H9 (cell line): Measurements from ENCODE around the gene FSTL4. TPM values are rescaled to one million over a fixed set of nuclear protein-coding genes. Genes with fewer than 3 reads are reported as not detected.

ENCODE experiments used
- DNase-seq: peaks from one replicate; pipeline ENCODE4 v3.0.0-alpha.2; 2017
- H2AFZ ChIP-seq: one replicate; pipeline ENCODE4 v1.6.1; 2013; ENCODE audit warnings: mild to moderate bottlenecking, low read length, control low read depth, moderate library complexity
- H2AK5ac ChIP-seq: 2 replicates; pipeline ENCODE4 v1.6.1; 2013; ENCODE audit warnings: low read length, control low read depth, mixed read lengths; ENCODE audit not compliant: insufficient read length
- H2BK120ac ChIP-seq: one replicate; pipeline ENCODE4 v1.6.1; 2013; ENCODE audit warnings: low read depth, mild to moderate bottlenecking, low read length, control low read depth, inconsistent platforms; ENCODE audit not compliant: poor library complexity, severe bottlenecking
- H2BK12ac ChIP-seq: 2 replicates; pipeline ENCODE4 v1.6.1; 2013; ENCODE audit warnings: low read length, control low read depth, mixed read lengths, low read depth; ENCODE audit not compliant: insufficient read length
- H2BK15ac ChIP-seq: 2 replicates; pipeline ENCODE4 v1.6.1; 2013; ENCODE audit warnings: low read depth, low read length, control low read depth
- H2BK20ac ChIP-seq: one replicate; pipeline ENCODE4 v1.6.1; 2013; ENCODE audit warnings: low read depth, mild to moderate bottlenecking, low read length, control low read depth, inconsistent platforms; ENCODE audit not compliant: poor library complexity, severe bottlenecking
- H2BK5ac ChIP-seq: 2 replicates; pipeline ENCODE4 v1.6.1; 2013; ENCODE audit warnings: low read length, control low read depth, mixed read lengths; ENCODE audit not compliant: insufficient read length
- H3K14ac ChIP-seq: 2 replicates; pipeline ENCODE4 v1.6.1; 2013; ENCODE audit warnings: low read length, control low read depth; ENCODE audit not compliant: insufficient read depth
- H3K18ac ChIP-seq: 2 replicates; pipeline ENCODE4 v1.6.1; 2013; ENCODE audit warnings: low read depth, mild to moderate bottlenecking, mixed read lengths, low read length, control low read depth; ENCODE audit not compliant: insufficient read length
- H3K23ac ChIP-seq: 2 replicates; pipeline ENCODE4 v1.6.1; 2013; ENCODE audit warnings: low read length, control low read depth, mixed read lengths, low read depth; ENCODE audit not compliant: insufficient read length
- H3K23me2 ChIP-seq: 2 replicates; pipeline ENCODE4 v1.6.1; 2013; ENCODE audit warnings: low read depth, mild to moderate bottlenecking, mixed read lengths, low read length, control low read depth; ENCODE audit not compliant: insufficient read length, poor library complexity, severe bottlenecking
- H3K27ac ChIP-seq: 2 replicates; pipeline ENCODE4 v1.5.1; 2013; ENCODE audit warnings: low read length, control low read depth, mixed read lengths, low read depth; ENCODE audit not compliant: insufficient read length
- H3K27me3 ChIP-seq: 2 replicates; pipeline ENCODE4 v1.6.1; 2013; ENCODE audit warnings: low read length, control low read depth, inconsistent platforms; ENCODE audit not compliant: insufficient read depth
- H3K4ac ChIP-seq: 2 replicates; pipeline ENCODE4 v1.6.1; 2013; ENCODE audit warnings: low read depth, mild to moderate bottlenecking, control low read depth, inconsistent platforms, low read length, moderate library complexity
- H3K4me1 ChIP-seq: 2 replicates; pipeline ENCODE4 v1.6.1; 2013; ENCODE audit warnings: low read length, control low read depth, inconsistent platforms; ENCODE audit not compliant: insufficient read depth
- H3K4me2 ChIP-seq: 2 replicates; pipeline ENCODE4 v1.6.1; 2013; ENCODE audit warnings: low read length, control low read depth, mixed read lengths; ENCODE audit not compliant: insufficient read length, insufficient read depth
- H3K56ac ChIP-seq: 2 replicates; pipeline ENCODE4 v1.6.1; 2013; ENCODE audit warnings: low read depth, mild to moderate bottlenecking, mixed read lengths, low read length, control low read depth; ENCODE audit not compliant: insufficient read length
- H3K79me1 ChIP-seq: 2 replicates; pipeline ENCODE4 v1.6.1; 2013; ENCODE audit warnings: low read depth, mild to moderate bottlenecking, moderate library complexity, low read length, control low read depth, inconsistent platforms; ENCODE audit not compliant: insufficient read depth, poor library complexity, severe bottlenecking
- H3K79me2 ChIP-seq: 2 replicates; pipeline ENCODE4 v1.6.1; 2013; ENCODE audit warnings: low read length, control low read depth, inconsistent platforms; ENCODE audit not compliant: insufficient read depth
- H3K9ac ChIP-seq: 2 replicates; pipeline ENCODE4 v1.6.1; 2013; ENCODE audit warnings: low read length, control low read depth, mixed read lengths; ENCODE audit not compliant: insufficient read length; ENCODE audit errors: extremely low read depth
- H3K9me3 ChIP-seq: one replicate; pipeline ENCODE4 v1.6.1; 2013; ENCODE audit warnings: low read depth, low read length, inconsistent platforms; ENCODE audit not compliant: control insufficient read depth
- H3T11ph ChIP-seq: one replicate; pipeline ENCODE4 v1.6.1; 2013; ENCODE audit warnings: mild to moderate bottlenecking, low read length, control low read depth, inconsistent platforms
- H4K20me1 ChIP-seq: one replicate; pipeline ENCODE4 v1.6.1; 2013; ENCODE audit not compliant: control insufficient read depth, insufficient read length, insufficient read depth
- H4K5ac ChIP-seq: 2 replicates; pipeline ENCODE4 v1.6.1; 2013; ENCODE audit warnings: low read depth, mild to moderate bottlenecking, mixed read lengths, low read length, control low read depth; ENCODE audit not compliant: insufficient read length
- H4K8ac ChIP-seq: replicated peaks from 2 replicates; pipeline ENCODE4 v1.6.1; 2013; ENCODE audit warnings: low read length, control low read depth, mixed read lengths, low read depth; ENCODE audit not compliant: insufficient read length
- H4K91ac ChIP-seq: 2 replicates; pipeline ENCODE4 v1.6.1; 2013; ENCODE audit warnings: low read depth, mild to moderate bottlenecking, moderate library complexity, mixed read lengths, low read length, control low read depth; ENCODE audit not compliant: insufficient read length
- H3K27ac Mint-ChIP-seq, 3 experiments: 2 replicates in 2 of 3; 3 replicates in 1 of 3; pipeline ENCODE4 v1.8.0; 2020 to 2021; ENCODE audit warnings: mixed read lengths in 3 of 3, mild to moderate bottlenecking in 1 of 3, moderate library complexity in 1 of 3
- H3K27me3 Mint-ChIP-seq: 2 replicates; pipeline ENCODE4 v1.8.0; 2021; ENCODE audit warnings: low read depth, mild to moderate bottlenecking, moderate library complexity, mixed read lengths
- H3K36me3 Mint-ChIP-seq, 3 experiments: 2 replicates in 2 of 3; 3 replicates in 1 of 3; pipeline ENCODE4 v1.8.0; 2020 to 2021; ENCODE audit warnings: low read depth in 3 of 3, mixed read lengths in 3 of 3; ENCODE audit not compliant: insufficient read depth in 1 of 3
- H3K4me1 Mint-ChIP-seq, 2 experiments: 2 replicates each; pipeline ENCODE4 v1.8.0; 2020; ENCODE audit warnings: mixed read lengths in 2 of 2
- H3K4me3 Mint-ChIP-seq, 2 experiments: 2 replicates in 1 of 2; 3 replicates in 1 of 2; pipeline ENCODE4 v1.8.0; 2020 to 2021; ENCODE audit warnings: mild to moderate bottlenecking in 2 of 2, mixed read lengths in 2 of 2, moderate library complexity in 1 of 2
- H3K9me3 Mint-ChIP-seq, 2 experiments: 2 replicates in 1 of 2; 3 replicates in 1 of 2; pipeline ENCODE4 v1.8.0; 2020; ENCODE audit warnings: mild to moderate bottlenecking in 2 of 2, mixed read lengths in 2 of 2, moderate library complexity in 1 of 2
- CTCF ChIP-seq: fragments of 200-600 bp; sonication (generic); conservative IDR thresholded peaks from 3 replicates; pipeline ENCODE4 v1.8.0; 2021; ENCODE audit warnings: antibody characterized with exemption, mild to moderate bottlenecking
- WGBS: extraction: QIAGEN DNeasy Blood & Tissue Kit; methylation state at CpG from one replicate; pipeline ENCODE4 v1.1.7; 2013; ENCODE audit warnings: missing lambda C conversion rate, low lambda C conversion rate, mixed read lengths; ENCODE audit not compliant: insufficient read length; ENCODE audit errors: extremely low coverage; 5-methylcytosine and 5-hydroxymethylcytosine counted together
- total RNA-seq: library from RNA; stranded (reverse); gene quantifications from 2 replicates; pipeline ENCODE4 v1.2.1, GENCODE V29; 2021

Gene FSTL4
- total RNA-seq, 1 experiment from 2014 or later, result 5.7 TPM

GRCh38 chr5:133581348-133581747 is 31.0 kb downstream of the FSTL4 start:
- H3K23me2 ChIP-seq, result no peaks in the 10 kb centered on the region
- no CpG with 5 or more reads among the region's 5 CpGs for WGBS

More at GRCh38 chr5:133581348-133581747, 31.0 kb downstream of the FSTL4 start:
- Histone ChIP-seq H2BK12ac (no peak overlapping the region), H3K79me2 (no peaks in the 10 kb centered on the region), H3T11ph (no peak overlapping the region), H2BK20ac (no peak overlapping the region), H3K9ac (no peak overlapping the region), H3K9me3 (no peaks in the 10 kb centered on the region), H3K56ac (no peak overlapping the region), H4K5ac (no peak overlapping the region), H2BK5ac (no peak overlapping the region), H2BK15ac (no peak overlapping the region), H3K27me3 (no peaks in the 10 kb centered on the region), H3K27ac (no peak overlapping the region), H3K4me1 (no peaks in the 10 kb centered on the region), H4K20me1 (no peaks in the 10 kb centered on the region), H4K8ac (no peak overlapping the region), H2AFZ (no peak overlapping the region), H2BK120ac (no peak overlapping the region), H4K91ac (no peak overlapping the region), H3K14ac (no peak overlapping the region), H3K4me2 (no peak overlapping the region), H3K23ac (no peak overlapping the region), H3K4ac (no peak overlapping the region), H2AK5ac (no peak overlapping the region), H3K18ac (no peak overlapping the region), H3K79me1 (no peaks in the 10 kb centered on the region)
- TF ChIP-seq CTCF, result no peak
- H3K9me3 Mint-ChIP-seq, result peaks cover 0 to 2% of the 10 kb centered on the region in 2 experiments; a peak in 1 of 5 replicates
- H3K27ac Mint-ChIP-seq, result no peak overlapping the region
- H3K4me3 Mint-ChIP-seq, result no peak overlapping the region
- H3K27me3 Mint-ChIP-seq, result peaks cover 40% of the 10 kb centered on the region
- peaks cover 0 to 6% (median 3%) of the 10 kb centered on the region in 3 experiments; a peak in 5 of 7 replicates for H3K36me3 Mint-ChIP-seq
- H3K4me1 Mint-ChIP-seq, result peaks cover 7 to 30% of the 10 kb centered on the region in 2 experiments
- no peak for DNase-seq
